B cell (primary cell): ENCODE measurements around the gene NSF.

ENCODE experiments used
- CTCF ChIP-seq: fragments of 200-600 bp; IDR thresholded peaks from one replicate; pipeline ENCODE4 v1.8.0; 2022; ENCODE audit warnings: antibody characterized with exemption, mild to moderate bottlenecking
- EZH2 ChIP-seq: IDR thresholded peaks from 2 replicates; pipeline ENCODE4 v1.6.1; 2012; ENCODE audit warnings: borderline replicate concordance, low read depth, mild to moderate bottlenecking, moderate library complexity, low read length; ENCODE audit not compliant: insufficient read depth, poor library complexity, severe bottlenecking

GRCh38 chr17:46739982-46740381, 149.5 kb downstream of the NSF start:
- no peak for TF ChIP-seq CTCF
- TF ChIP-seq EZH2, result no peak
